Measurements from ENCODE around the gene DENND1A.

DENND1A gene

DNA sequence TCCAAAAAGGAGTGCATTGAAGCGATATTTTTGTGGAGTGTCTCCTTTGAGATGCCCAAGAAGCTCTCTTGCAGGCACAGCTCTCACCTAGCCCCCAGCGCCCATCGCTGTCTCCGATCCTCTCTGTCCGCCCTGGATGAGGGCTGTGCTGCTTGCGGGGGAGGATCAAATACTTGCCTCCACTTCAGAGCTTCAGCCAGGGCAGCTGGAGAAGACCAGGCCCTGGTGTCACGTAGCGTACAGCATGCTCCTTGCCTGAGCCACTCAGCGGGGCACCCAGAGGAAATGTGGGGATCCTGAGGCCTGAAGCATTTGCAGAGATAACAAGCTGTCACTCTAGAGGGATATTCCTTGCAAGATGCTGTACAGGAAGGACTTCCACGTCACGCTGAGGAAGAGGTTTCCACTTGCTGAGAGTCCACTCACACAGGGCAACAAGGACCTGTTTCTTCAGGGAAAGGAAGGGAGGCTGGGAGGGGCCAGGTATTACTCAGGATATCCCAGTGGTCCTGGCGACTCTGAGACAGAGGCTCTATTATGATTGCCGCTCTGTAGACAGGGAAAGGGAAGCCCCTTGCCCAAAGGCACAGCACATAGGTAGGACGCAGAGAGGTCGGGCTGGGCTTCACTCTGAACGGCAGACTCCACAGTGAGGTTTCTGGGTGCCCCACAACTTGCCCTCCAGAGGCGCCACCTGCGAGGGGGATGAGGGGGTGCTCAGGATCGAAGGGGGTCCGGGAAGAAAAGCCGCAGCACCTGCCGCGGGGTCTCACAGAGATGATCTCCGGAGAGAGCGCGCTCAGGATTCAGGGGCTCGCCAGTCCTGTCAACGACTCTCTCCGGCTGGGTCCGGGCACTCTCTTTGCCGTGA lies 510.0 kb downstream of the DENND1A start:
- DNase-seq, result no peak

DNA sequence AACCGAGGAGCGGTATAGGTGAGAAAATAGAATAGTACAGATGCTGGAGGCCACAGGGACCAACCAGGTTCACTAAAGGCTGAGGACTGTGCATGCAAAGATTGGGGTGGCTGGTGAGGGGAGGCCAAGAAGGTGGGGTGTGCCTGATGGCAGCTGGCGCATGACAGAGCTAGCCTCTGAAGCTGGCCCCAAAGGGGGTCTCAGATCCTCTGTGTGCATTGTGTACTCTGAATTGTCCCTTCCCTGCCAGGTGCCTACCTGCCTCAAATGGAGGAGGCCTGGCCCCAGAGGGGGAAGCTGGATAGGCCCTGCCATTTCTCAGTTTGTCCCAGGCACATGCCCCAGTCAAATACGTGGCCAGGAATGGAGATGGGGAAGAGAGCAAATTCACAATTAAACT lies 510.8 kb downstream of the DENND1A start:
- no peak for DNase-seq

GRCh38 chr9:123418506-123418905 lies 511.4 kb downstream of the DENND1A start:
- DNase-seq, result no peak

DNA sequence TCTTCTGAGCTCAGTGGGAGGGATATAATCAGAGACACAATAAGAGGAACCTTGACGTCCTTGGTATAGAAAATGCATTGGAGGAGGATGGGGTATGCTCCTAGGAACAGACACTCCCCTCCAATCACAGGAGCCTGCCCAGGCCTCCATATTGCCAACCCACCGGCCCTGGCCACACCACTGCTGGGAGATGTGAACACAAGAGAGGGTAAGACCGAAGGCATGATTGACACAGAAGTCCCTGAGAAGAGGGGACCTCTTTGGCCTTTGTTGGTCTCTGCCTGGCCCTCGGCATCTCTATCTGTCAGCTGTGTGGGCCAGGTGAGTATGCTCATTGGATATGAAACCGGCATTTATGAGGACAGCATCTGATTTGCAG lies 511.9 kb downstream of the DENND1A start:
- no peak for DNase-seq

DNA sequence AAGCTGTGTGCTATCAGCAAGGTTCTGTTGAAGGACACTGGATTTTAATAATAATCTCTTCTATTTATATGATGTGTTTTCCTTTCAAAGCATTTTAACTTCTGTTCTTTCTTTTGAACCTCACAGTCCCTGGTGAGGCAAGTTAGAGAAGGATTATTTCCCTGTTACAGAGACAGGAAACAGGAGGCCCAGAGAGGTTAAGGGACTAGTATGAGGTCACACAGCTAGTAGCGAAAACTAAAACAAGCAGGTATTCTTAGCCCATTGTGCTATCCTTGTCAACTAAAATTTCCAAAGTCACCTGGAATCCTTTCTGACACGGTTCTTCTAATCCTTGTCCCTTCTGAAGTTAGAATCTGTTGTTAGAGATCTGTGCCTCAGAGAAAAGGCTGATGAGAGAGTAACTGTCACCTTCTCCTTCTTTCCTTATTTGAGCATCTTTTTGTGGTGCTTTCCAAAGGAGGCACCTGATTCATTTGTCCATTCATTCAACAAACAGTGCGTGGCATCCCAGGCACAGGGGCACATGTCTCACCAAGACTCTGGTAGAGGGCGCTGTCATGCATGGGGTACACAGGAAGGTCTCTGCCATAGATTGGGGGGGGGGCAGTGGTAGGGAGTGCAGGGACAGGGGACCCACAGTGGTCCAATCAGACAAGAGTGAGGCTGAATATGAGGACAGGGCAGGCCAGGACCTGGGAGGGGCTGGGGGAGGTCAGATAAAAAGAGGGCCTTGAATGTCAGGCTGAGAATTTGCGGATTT lies 512.5 kb downstream of the DENND1A start:
- no peak for DNase-seq

GRCh38 chr9:123416176-123416575 lies 513.8 kb downstream of the DENND1A start:
- DNase-seq, result no peak

DNA sequence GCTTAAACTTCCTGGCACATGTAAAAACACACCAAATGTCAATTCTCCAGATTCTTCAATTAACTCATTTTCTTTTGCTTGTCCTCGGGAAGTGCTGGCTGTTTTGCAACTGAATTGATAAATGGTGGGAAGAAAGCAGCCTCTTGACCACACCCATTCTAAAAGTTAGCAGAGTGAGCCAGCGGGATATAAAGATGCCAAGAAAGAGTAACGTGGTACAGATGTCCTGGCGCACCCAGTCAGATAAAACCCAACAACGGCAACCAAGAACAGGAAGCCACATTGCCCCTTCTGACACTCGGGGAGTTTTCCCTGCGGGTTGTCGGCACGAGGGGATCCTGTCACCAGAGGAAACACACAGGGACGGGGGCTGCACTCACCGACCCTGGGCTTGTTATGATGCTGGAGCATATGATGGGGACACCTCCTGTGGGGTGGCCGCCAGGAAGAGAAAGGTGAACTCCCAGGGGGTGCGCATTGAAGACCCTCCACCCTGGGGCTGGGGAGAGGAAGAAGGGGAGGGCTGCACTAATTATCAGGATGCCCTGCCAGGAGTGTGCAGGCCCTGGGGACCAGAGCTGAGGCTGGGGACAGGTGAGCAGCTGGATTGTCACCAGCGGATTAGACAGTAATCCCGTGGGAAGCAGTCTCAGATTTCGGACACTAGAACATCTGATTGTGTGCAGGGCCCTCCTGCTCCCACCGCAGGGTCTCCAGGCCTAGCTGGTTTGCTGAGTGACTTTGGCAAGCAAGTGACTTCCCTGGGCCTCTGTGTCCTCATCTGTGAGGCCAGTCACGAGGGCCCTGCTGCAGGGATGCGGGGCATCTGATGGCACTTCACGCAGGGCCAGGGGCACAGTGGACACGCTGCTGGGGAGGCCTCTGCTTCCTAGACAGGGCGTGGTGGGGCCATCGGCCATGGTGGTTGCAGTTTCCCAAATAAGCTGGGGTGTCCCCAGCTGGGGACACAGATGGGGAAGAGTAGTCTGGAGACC lies 514.7 kb downstream of the DENND1A start:
- DNase-seq, result no peak

- DNase-seq, result no peak
Measured at GRCh38 chr9:123414204-123414603, 515.7 kb downstream of the DENND1A start.

- DNase-seq, result no peak
Measured at GRCh38 chr9:123412171-123412820, 517.6 kb downstream of the DENND1A start.

DNA sequence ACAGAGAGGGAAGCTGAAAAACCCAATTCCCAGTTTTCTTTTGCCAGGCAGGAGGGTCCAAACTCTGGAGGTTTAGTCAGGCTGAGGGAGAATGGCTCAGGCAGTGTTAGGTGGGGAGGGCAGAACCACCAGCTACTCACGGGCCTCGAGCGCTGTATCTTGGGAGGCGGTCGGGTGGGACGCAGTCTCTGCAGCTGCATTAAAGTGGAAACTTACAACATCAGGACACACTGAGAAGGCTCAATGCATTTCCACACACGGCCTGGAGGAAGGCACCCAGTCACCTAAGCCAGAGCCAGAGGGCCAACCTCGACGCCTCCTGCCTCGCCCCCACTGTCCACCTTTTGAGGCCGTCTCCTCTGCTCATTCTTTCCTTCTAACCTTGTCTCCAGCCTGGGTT lies 518.3 kb downstream of the DENND1A start:
- DNase-seq, result no peak

GRCh38 chr9:123411191-123411590 lies 518.7 kb downstream of the DENND1A start:
- DNase-seq, result no peak

DNA sequence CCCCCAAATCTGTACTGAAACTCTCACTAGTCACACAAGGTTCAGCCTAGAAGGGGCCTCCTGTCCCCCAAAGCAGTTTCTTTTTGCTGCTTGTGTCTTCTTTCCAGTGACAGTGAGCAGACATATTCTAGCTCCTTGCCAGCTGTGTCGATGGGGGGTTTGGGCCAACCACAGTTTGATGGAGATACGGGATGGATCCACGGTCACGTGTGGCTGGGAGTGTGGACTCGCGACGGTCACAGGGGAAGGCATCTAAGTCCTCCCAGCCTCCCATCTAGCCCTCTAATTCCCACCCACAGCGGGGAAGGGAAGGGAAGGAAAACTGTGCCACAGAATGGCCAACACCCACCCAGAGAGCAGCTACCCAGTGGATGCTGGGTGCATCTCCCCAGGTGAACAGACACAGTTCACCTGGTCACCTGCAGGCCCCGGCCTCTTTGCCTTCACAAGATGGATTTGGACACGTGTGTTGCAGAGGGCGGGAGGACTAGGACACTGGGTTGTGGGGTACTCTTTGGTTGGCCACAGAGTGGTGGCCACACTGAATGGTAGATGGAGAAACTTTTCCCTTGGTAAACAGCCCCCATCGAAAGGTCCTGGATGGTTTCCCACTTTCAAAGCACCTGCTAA lies 519.5 kb downstream of the DENND1A start:
- no peak for DNase-seq

DNA sequence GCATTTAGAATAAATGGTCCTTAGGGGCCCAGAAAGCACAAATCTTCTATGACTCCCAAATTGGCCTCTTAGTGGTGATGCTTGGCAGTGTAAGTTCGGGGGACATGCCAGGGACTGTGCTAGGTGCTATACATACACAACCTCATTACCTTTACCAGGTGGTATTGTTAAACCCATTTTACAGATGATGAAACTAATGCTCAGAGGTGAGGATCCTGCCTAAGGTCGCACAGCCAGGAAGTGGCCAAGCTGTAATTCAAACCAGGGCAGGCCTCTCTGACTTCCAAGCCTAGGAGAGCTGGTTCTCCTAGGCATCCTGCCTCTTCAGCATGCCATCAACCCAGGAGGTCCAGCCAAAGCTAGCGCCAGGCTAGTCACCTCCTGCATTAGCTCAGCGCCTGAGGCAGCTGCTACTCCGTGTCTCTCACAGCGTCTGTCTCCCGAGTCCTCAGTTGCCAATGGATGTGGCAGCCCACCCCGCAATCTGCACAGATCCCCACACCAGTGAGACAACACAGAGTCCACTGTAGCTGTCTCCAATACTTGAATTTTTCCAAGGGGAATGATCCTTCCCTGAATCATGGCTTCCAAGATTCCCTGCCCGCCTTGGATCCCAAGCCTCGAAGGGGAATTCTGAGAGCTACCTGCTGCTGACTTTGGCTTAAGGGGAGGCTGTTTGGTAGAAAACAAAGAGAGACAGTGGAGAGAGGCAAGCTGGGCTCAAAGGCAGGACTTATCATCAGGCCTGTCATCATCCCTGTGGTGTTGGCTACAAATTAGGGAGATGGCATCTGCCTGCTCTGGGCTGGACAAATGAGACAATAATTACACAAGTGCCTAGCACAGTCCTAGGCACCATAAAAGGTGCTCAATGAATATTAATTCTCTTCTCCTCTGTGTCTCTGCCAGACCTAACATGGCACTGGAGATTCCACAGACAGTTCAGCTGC lies 521.3 kb downstream of the DENND1A start:
- DNase-seq, result no peak

DNA sequence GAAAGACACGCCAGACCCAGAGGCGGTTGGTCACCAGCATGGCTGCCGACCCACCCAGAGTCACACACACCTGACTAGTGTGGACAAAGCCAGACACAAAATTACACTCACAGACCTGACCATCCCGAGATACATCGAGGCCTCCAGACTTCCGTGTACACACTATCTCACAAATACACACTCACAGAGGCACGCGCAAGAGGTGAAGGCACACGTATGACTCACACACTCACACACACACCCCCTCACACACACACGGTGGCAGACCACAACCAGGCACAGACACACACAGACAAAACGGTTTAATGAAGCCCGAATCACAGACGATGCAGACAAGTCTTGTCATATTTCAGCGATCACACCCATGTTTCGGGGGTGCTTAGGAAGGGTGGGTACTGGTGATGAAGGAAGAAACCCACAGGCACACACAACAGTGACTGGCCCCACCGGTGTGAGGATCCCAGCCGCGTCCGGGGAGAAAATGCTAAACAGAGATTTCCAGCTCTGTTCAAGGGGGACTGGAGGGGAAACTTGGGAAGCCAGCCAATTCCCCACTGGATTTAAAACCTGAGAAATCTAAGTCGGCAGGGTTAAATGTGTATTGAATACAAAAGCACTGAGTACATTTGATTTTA lies 522.6 kb downstream of the DENND1A start:
- no peak for DNase-seq

- no peak for DNase-seq
Measured at GRCh38 chr9:123406691-123407216, 523.2 kb downstream of the DENND1A start.

DNA sequence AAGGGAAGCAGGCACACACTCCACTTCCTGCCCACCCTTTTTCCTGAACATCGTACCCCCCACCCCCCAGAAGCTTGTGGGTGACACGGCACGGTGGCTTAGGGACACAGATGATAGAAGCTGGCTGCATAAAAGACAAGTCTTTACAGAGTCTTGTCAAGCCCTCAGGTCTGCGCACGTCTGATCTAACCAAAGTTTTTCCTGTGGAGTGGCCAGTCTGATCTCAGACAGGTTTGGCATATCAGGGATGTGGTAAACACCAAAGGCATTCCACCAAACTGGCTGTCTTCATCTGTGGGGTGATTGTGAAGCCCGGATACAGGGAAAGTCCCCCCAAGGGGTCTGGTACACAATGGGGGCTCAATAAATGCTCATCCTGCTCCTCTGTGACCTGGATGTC lies 523.9 kb downstream of the DENND1A start:
- no peak for DNase-seq

DNA sequence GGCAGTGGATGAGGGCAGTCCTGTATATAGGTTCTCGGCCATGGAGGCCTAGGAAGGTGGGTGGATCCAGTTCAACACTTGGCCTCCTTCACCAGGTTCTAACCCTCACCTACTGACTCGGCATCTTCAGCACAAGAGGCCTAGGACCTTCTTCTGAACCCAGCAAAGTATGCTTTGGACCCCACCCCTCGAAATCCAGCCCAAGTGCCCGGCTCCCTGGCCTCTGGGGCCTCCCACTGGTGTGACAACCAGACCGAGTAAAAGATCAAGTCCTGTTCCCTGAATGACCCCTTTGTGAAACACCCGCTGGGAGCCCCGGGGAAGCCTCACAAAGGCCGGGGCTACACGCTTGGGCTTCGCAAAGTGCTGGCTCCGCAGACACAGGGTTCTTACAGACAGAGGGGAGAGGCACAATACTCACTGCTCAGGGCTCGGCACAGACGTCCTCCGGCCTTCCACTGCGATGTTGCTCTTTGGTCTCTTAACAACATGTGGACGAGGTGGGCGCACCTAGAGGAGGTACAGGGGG lies 526.9 kb downstream of the DENND1A start:
- DNase-seq, result no peak

DNA sequence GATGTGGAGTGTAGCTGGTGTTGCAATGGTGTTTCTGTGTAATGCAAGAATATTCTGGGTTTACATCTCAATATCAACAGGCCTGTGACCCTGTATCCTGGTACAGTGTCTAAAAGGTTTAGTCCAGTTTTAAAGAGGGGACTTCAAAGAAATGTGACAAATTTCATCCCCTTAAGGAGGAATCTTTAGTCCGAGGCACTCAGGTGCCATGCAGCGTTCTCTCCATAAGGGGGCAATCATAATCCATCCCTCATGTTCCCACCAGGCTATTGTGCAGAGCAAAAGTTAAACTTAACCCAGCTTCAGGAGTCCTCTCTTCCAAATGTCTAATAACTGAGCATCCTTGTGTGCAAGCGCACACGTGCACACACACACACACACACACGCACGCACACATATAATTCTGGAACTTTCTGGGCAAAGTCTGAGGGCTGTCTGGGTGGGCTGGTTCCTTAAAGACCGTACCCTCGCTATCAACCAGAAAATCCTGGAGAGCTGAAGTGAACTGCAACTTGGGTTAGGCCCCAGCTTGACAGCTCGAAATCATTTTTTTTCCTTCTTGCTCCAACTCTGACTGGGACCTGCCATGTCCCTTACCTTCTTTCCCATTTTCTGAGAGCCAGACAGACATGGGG lies 527.9 kb downstream of the DENND1A start:
- no peak for DNase-seq

DNA sequence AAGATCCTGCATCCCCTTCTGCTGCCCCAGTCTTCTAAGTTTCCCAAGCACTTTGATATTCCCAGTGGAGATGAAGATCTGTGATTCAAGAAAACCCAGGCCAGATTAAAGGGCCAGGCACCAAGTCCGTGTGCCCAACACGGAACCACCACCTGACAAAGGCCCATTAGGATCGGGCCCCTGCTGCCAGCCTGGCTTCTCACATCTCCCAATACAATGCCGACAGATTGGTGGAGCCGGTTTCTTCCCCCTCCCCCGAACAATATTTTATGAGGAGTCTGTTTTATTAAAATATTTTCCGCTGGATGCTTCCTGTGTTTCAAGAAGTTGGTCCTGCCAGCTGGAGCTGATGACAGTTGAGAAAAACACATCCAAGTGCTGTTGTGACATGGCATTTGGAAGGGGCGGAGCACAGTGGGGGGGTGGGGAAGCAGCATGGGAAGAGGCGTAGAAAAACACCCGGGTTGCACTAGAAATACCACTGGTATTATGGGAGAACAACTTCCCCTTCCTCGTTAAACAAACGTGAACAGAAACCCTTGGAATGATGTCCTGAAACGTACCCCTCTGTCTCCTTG lies 528.9 kb downstream of the DENND1A start:
- no peak for DNase-seq
